Frontal cortex (tissue), 4 donors: ENCODE results near the gene CCT7. TPM values are rescaled to one million over a fixed set of nuclear protein-coding genes. Genes with fewer than 3 reads are reported as not detected.
A peak's percentile ranks its signal among the peaks of the same experiment; 100 is the strongest.

Source experiments
- DNase-seq, 2 donors: peaks; one replicate each; pipeline ENCODE4 v3.0.0; 2012; ENCODE audit warnings: low spot score in 2 of 2
- FAIRE-seq: peaks from 2 replicates; lab custom pipeline; 2012; peaks lifted over from hg19 to GRCh38; lab: Jason Lieb, UNC
- total RNA-seq: library from RNA; depleted of rRNA; stranded (reverse); fragments of >200 nt; gene quantifications from one replicate; pipeline ENCODE4 v1.2.3, GENCODE V29; 2014
- donor health status: control.
- donor health status: control.
- donor health status: control.

The CCT7 gene
- total RNA-seq, 1 donor from 2014 or later: 214 TPM

- FAIRE-seq: no peak
Measured at GRCh38 chr2:73223821-73224220, 10.3 kb upstream of the CCT7 start.

GRCh38 chr2:73225513-73226360, 8.4 kb upstream of the CCT7 start:
- DNase-seq (no peak), FAIRE-seq (no peak)

More at GRCh38 chr2:73223821-73224220, 10.3 kb upstream of the CCT7 start:
- no peak for DNase-seq

- FAIRE-seq (no peak), DNase-seq (no peak)
Measured at GRCh38 chr2:73227086-73227485, 7.0 kb upstream of the CCT7 start.

- FAIRE-seq (no peak), DNase-seq (no peak)
Measured at GRCh38 chr2:73228631-73229030, 5.5 kb upstream of the CCT7 start.

- DNase-seq: peak in 1 of 2 donors; percentile 39
- no peak for FAIRE-seq
Measured at GRCh38 chr2:73232403-73233153, 1.5 kb upstream of the CCT7 start.

GRCh38 chr2:73233154-73233931, 765 bp upstream of the CCT7 start, which contains the start of gene PRADC1:
Gene PRADC1 (minus strand): TSS chr2:73233239. CDS start chr2:73233160, 79 bp downstream.
- peak; percentile 79 for FAIRE-seq
- peak; percentile 97 for DNase-seq

GRCh38 chr2:73235315-73236028, 1.4 kb downstream of the CCT7 start:
- DNase-seq: no peak
- no peak for FAIRE-seq

- no peak for FAIRE-seq
- no peak for DNase-seq
Measured at GRCh38 chr2:73237168-73237567, 3.1 kb downstream of the CCT7 start.

- FAIRE-seq: no peak
- no peak for DNase-seq
Measured at GRCh38 chr2:73238149-73238548, 4.0 kb downstream of the CCT7 start.

GRCh38 chr2:73238976-73239375, 4.9 kb downstream of the CCT7 start:
- DNase-seq: no peak
- FAIRE-seq: no peak

- no peak for FAIRE-seq
- DNase-seq: no peak
Measured at GRCh38 chr2:73239776-73240175, 5.7 kb downstream of the CCT7 start.

- no peak for DNase-seq
- FAIRE-seq: no peak
Measured at GRCh38 chr2:73243884-73244570, 9.9 kb downstream of the CCT7 start.

- FAIRE-seq (no peak), DNase-seq (no peak)
Measured at GRCh38 chr2:73244580-73244979, 10.5 kb downstream of the CCT7 start.

- DNase-seq: no peak
- FAIRE-seq: no peak
Measured at GRCh38 chr2:73246850-73247249, 12.7 kb downstream of the CCT7 start.

GRCh38 chr2:73249636-73250035, 15.5 kb downstream of the CCT7 start:
- FAIRE-seq: no peak
- DNase-seq: no peak

- FAIRE-seq: no peak
- no peak for DNase-seq
Measured at GRCh38 chr2:73250872-73251846, 17.1 kb downstream of the CCT7 start.

- DNase-seq (no peak), FAIRE-seq (no peak)
Measured at GRCh38 chr2:73252238-73253027, 18.3 kb downstream of the CCT7 start.
